Measurements from ENCODE around the gene ARL5C.

- no peak for TF ChIP-seq SIN3A (IDR thresholded peaks at IDR 0.05; ENCODE audit: borderline replicate concordance, insufficient read depth, low read length)
- no peak for TF ChIP-seq POLR2AphosphoS5 (IDR thresholded peaks at IDR 0.05; ENCODE audit: low read depth, low read length)
- TF ChIP-seq TAF1 (IDR thresholded peaks at IDR 0.05; ENCODE audit: borderline replicate concordance, insufficient read depth, low read length), result no peak
- no peak for TF ChIP-seq REST (IDR thresholded peaks at IDR 0.05; ENCODE audit: insufficient read depth in 1 of 2, low read depth in 2 of 2, low read length in 2 of 2)
- no peak for TF ChIP-seq FOXP2 (optimal IDR thresholded peaks at IDR 0.05; ENCODE audit: borderline replicate concordance, extremely low read depth, extremely low read length, insufficient read depth)
Measured at GRCh38 chr17:39150795-39151149, 15.2 kb downstream of the ARL5C start.

Measured in PFSK-1 (cell line).